ENCODE data around the gene TGM5.
"Not testable (repeated sequence)": the region's sequence is repeated elsewhere in the genome, so short reads cannot be mapped to it uniquely, and the experiment has no call there.

Gene TGM5

GRCh38 chr15:43274136-43274535 is 7.4 kb upstream of the TGM5 start:
- DNase-seq = no peak

GRCh38 chr15:43273243-43273642 is 6.5 kb upstream of the TGM5 start:
- no peak for DNase-seq

GRCh38 chr15:43271908-43272307 is 5.2 kb upstream of the TGM5 start:
- not testable (repeated sequence) for DNase-seq

- DNase-seq = no peak
Measured at GRCh38 chr15:43270676-43271306, 4.1 kb upstream of the TGM5 start.

- DNase-seq = no peak
Measured at GRCh38 chr15:43270113-43270665, 3.5 kb upstream of the TGM5 start.

GRCh38 chr15:43268111-43269105 is 1.7 kb upstream of the TGM5 start:
- DNase-seq = no peak

GRCh38 chr15:43267439-43267838 is 711 bp upstream of the TGM5 start:
- no peak for DNase-seq

GRCh38 chr15:43266386-43266785 is 342 bp downstream of the TGM5 start:
- no peak for DNase-seq

GRCh38 chr15:43260011-43260615 is 6.6 kb downstream of the TGM5 start:
- no peak for DNase-seq

GRCh38 chr15:43258781-43259180 is 7.9 kb downstream of the TGM5 start:
- DNase-seq = no peak

GRCh38 chr15:43256341-43256740 is 10.4 kb downstream of the TGM5 start:
- DNase-seq = no peak

- no peak for DNase-seq
Measured at GRCh38 chr15:43255376-43255775, 11.4 kb downstream of the TGM5 start.

GRCh38 chr15:43253431-43254403 is 13.0 kb downstream of the TGM5 start:
- DNase-seq = peak; percentile 28

GRCh38 chr15:43251871-43252250 is 14.9 kb downstream of the TGM5 start:
- no peak for DNase-seq

GRCh38 chr15:43251185-43251870 is 15.4 kb downstream of the TGM5 start:
- no peak for DNase-seq

GRCh38 chr15:43250785-43251184 is 15.9 kb downstream of the TGM5 start:
- no peak for DNase-seq

- DNase-seq = no peak
Measured at GRCh38 chr15:43249699-43250203, 17.0 kb downstream of the TGM5 start.

- DNase-seq = no peak
Measured at GRCh38 chr15:43249236-43249635, 17.5 kb downstream of the TGM5 start.

- no peak for DNase-seq
Measured at GRCh38 chr15:43246261-43246774, 20.4 kb downstream of the TGM5 start.

- DNase-seq = no peak
Measured at GRCh38 chr15:43244092-43244491, 22.6 kb downstream of the TGM5 start.
